ENCODE data around the gene ERBB4.
"Not testable (repeated sequence)": the region's sequence is repeated elsewhere in the genome, so short reads cannot be mapped to it uniquely, and the experiment has no call there.

Gene ERBB4

GRCh38 chr2:212226114-212226513 lies 312.5 kb downstream of the ERBB4 start:
- DNase-seq (ENCODE audit: low read depth, low spot score), result no peak

DNA sequence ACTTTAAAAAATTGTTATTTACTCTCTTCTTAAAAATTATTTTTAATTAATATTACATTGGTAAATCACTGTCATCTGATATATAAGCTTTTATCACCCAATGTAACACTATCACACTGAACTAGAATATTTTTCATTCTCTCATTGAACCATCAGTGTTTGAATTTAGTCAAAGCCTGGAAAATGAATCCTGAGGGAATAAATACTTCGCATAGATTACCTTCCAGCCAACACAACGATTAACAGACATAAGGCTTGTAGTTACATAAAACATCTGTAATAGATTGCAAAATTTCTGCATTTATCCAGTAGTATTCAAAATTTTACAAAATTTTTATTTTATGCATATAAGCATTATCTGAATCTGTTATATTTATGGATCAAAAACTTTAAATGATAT lies 314.9 kb downstream of the ERBB4 start:
- DNase-seq (ENCODE audit: low read depth, low spot score), result no peak

DNA sequence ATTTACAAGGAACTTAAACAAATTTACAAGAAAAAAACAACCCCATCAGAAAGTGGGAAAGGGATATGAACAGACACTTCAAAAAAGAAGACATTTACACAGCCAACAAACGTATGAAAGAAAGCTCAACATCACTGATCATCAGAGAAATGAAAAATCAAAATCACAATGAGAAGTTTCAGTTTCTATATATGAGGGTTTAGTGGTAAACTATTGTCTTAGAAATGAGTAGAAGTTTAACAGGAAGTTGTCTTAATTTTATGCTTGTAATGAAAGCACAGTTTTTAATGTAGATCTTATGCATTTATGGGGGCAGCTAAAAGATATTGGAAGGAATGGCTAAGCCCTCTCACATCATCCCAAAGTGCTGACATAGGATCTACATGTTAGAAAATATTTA lies 325.4 kb downstream of the ERBB4 start:
- no peak for DNase-seq (ENCODE audit: low read depth, low spot score)

DNA sequence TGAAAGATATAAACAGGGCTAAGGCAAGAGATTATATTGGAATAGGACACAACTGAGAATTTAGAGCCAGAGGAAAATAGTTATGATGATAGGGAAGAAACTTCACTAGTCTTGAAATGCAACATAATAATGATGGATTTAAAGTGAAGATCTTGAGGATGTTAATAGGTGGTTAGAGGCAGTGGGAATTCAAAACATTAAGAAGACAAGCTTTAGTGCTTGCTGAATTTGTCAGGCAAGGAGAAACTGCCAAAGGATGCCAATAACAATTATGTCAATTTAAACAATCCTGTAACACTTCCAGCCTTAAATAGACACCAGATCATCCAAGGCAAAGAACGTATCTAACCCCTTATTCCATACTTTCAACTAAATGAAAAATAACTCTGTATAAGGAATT lies 330.1 kb downstream of the ERBB4 start:
- no peak for DNase-seq (ENCODE audit: low read depth, low spot score)

GRCh38 chr2:212197776-212198175 lies 340.8 kb downstream of the ERBB4 start:
- no peak for DNase-seq (ENCODE audit: low read depth, low spot score)

DNA sequence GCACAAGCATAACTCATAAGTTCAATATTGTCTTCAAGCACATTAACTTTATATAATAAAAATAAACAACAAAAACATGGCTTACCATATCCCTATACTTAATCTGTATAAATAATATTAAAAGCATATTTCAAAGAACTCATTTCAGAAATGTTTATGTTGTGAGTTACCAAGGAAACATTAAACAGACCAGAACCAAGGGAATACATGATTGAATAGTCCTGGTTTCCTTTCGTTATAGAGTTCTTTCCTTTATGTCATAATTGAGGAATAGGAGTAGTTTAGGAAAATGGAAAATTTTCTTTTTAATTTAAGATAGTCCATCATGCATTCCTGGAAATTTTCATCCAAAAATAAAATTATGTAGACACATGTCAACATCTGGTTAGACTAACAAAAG lies 343.0 kb downstream of the ERBB4 start:
- no peak for DNase-seq (ENCODE audit: low read depth, low spot score)

DNA sequence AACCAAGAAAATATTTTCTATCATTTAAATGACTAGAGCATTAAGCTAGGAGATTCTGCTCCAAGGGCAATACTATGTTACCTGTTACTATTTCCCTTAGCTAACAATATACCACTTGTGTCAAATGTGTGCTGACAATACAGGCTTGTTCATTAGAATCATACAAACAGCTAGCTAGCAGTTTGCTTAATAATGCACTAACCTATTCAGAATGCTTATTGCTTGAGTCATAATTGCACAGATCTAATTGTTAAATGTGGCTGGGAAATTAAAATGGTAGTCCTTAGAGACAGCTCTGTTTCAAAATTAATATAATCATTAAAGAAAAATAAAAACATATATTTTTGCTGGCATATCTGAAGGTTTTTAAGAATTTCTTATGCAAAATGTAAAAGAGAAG lies 344.2 kb downstream of the ERBB4 start:
- no peak for DNase-seq (ENCODE audit: low read depth, low spot score)

- no peak for DNase-seq (ENCODE audit: low read depth, low spot score)
Measured at GRCh38 chr2:212193803-212194202, 344.8 kb downstream of the ERBB4 start.

- no peak for DNase-seq (ENCODE audit: low read depth, low spot score)
Measured at GRCh38 chr2:212193056-212193455, 345.5 kb downstream of the ERBB4 start.

GRCh38 chr2:212191438-212191837 lies 347.2 kb downstream of the ERBB4 start:
- not testable (repeated sequence) for DNase-seq (ENCODE audit: low read depth, low spot score)

- no peak for DNase-seq (ENCODE audit: low read depth, low spot score)
Measured at GRCh38 chr2:212186166-212186565, 352.4 kb downstream of the ERBB4 start.

- no peak for DNase-seq (ENCODE audit: low read depth, low spot score)
Measured at GRCh38 chr2:212181646-212182045, 357.0 kb downstream of the ERBB4 start.

GRCh38 chr2:212180408-212181083 lies 358.1 kb downstream of the ERBB4 start:
- DNase-seq (ENCODE audit: low read depth, low spot score), result no peak

GRCh38 chr2:212177724-212178123 lies 360.9 kb downstream of the ERBB4 start:
- DNase-seq (ENCODE audit: low read depth, low spot score), result no peak

- DNase-seq (ENCODE audit: low read depth, low spot score), result no peak
Measured at GRCh38 chr2:212176151-212176550, 362.5 kb downstream of the ERBB4 start.

DNA sequence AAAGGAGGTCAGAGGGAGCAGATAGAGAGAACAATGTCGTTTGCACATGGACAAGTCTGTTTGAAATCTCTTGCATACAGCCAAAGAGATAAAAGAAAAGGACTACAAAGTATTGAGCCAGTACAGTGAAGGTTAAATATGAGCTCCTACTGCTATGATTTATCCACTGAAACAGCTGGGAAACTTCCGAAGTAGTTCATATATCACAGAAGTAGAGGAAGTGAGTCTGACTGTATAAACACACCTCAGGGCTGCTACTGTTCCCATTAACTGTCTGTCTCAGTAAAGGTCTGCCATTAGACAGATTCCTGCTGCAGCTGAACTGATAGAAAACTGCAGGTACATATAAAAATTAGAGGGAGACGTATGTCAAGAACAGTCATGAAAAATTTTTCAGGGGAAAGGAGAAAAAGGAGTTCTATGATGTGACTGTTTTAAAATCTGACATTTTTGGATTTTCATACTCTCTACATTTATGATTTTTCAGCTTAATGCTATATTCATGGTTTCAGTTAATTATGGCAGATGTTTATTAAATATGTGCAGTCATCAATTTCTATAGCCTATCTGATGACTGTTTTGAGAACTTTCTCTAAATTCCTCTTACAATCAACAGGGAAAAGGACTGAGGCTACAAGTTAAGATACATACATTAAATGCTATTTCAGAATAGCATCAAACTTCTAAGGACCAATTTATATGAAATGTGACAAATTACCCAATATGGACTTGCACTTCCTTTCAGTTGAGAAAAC lies 364.7 kb downstream of the ERBB4 start:
- no peak for DNase-seq (ENCODE audit: low read depth, low spot score)

- no peak for DNase-seq (ENCODE audit: low read depth, low spot score)
Measured at GRCh38 chr2:212173331-212173730, 365.3 kb downstream of the ERBB4 start.

GRCh38 chr2:212170382-212170781 lies 368.2 kb downstream of the ERBB4 start:
- no peak for DNase-seq (ENCODE audit: low read depth, low spot score)

DNA sequence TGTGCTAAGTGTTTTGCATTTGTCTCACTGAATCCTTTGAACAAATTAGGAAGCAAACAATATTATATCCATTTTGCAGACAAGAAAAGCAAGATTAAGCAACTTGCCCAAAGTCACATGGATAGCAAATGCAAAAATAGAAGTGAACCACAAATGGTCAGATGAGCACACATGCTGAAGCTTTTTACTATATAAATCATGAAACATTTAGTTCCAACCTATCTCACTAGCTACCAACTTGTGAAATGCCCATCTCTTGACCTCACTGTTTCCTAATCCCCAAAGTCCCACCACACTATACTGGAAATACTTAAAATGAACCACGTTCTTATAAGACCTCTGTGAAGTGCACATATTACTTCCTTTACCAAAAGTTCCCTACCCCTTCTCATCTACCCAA lies 380.5 kb downstream of the ERBB4 start:
- DNase-seq (ENCODE audit: low read depth, low spot score), result no peak

- no peak for DNase-seq (ENCODE audit: low read depth, low spot score)
Measured at GRCh38 chr2:212157012-212157411, 381.6 kb downstream of the ERBB4 start.

- no peak for DNase-seq (ENCODE audit: low read depth, low spot score)
Measured at GRCh38 chr2:212156088-212156487, 382.5 kb downstream of the ERBB4 start.

GRCh38 chr2:212154477-212154878 lies 384.1 kb downstream of the ERBB4 start:
- DNase-seq (ENCODE audit: low read depth, low spot score), result no peak

- no peak for DNase-seq (ENCODE audit: low read depth, low spot score)
Measured at GRCh38 chr2:212153923-212154322, 384.7 kb downstream of the ERBB4 start.
